ENCODE measurements around the gene CDYL. TPM values are rescaled to one million over a fixed set of nuclear protein-coding genes. Genes with fewer than 3 reads are reported as not detected.

The CDYL gene
- total RNA-seq, 1 donor from 2014 or later, result 46.1 TPM

GRCh38 chr6:4947716-4948115, 171.5 kb downstream of the CDYL start:
- FAIRE-seq (no peak), DNase-seq (ENCODE audit: low read depth) (no peak)
- no peak for TF ChIP-seq CTCF (IDR thresholded peaks at IDR 0.05; ENCODE audit: insufficient read depth, low read length, severe bottlenecking)
- peaks cover 14% of the 10 kb centered on the region for H3K36me3 ChIP-seq (ENCODE audit: control insufficient read depth, insufficient read depth, low read length)
- H3K27me3 ChIP-seq (ENCODE audit: control insufficient read depth, insufficient read depth, low read length), result no peaks in the 10 kb centered on the region
- no peak overlapping the region for H3K4me3 ChIP-seq (ENCODE audit: low read depth, low read length)

GRCh38 chr6:4948781-4949450, 172.7 kb downstream of the CDYL start:
- TF ChIP-seq CTCF (IDR thresholded peaks at IDR 0.05; ENCODE audit: insufficient read depth, low read length, severe bottlenecking), result no peak
- FAIRE-seq, result peak; percentile 83
- H3K36me3 ChIP-seq (ENCODE audit: control insufficient read depth, insufficient read depth, low read length), result peaks cover 16% of the 10 kb centered on the region
- no peaks in the 10 kb centered on the region for H3K27me3 ChIP-seq (ENCODE audit: control insufficient read depth, insufficient read depth, low read length)
- peak; percentile 75 for DNase-seq (ENCODE audit: low read depth)
- no peak overlapping the region for H3K4me3 ChIP-seq (ENCODE audit: low read depth, low read length)

GRCh38 chr6:4950076-4950475, 173.9 kb downstream of the CDYL start:
- TF ChIP-seq CTCF (IDR thresholded peaks at IDR 0.05; ENCODE audit: insufficient read depth, low read length, severe bottlenecking), result no peak
- Histone ChIP-seq H3K36me3 (ENCODE audit: control insufficient read depth, insufficient read depth, low read length) (peaks cover 15% of the 10 kb centered on the region), H3K27me3 (ENCODE audit: control insufficient read depth, insufficient read depth, low read length) (no peaks in the 10 kb centered on the region), H3K4me3 (ENCODE audit: low read depth, low read length) (no peak overlapping the region)
- no peak for DNase-seq (ENCODE audit: low read depth)
- no peak for FAIRE-seq

GRCh38 chr6:4950836-4951533, 174.8 kb downstream of the CDYL start:
- H3K4me3 ChIP-seq (ENCODE audit: low read depth, low read length), result no peak overlapping the region
- H3K27me3 ChIP-seq (ENCODE audit: control insufficient read depth, insufficient read depth, low read length), result no peaks in the 10 kb centered on the region
- peak; percentile 78 for DNase-seq (ENCODE audit: low read depth)
- no peak for TF ChIP-seq CTCF (IDR thresholded peaks at IDR 0.05; ENCODE audit: insufficient read depth, low read length, severe bottlenecking)
- H3K36me3 ChIP-seq (ENCODE audit: control insufficient read depth, insufficient read depth, low read length), result peaks cover 8% of the 10 kb centered on the region
- FAIRE-seq, result no peak

- peaks cover 8% of the 10 kb centered on the region for H3K36me3 ChIP-seq (ENCODE audit: control insufficient read depth, insufficient read depth, low read length)
- no peak for FAIRE-seq
Measured at GRCh38 chr6:4953440-4953839, 177.2 kb downstream of the CDYL start.

More at GRCh38 chr6:4953440-4953839, 177.2 kb downstream of the CDYL start:
- Histone ChIP-seq H3K27me3 (ENCODE audit: control insufficient read depth, insufficient read depth, low read length) (no peaks in the 10 kb centered on the region), H3K4me3 (ENCODE audit: low read depth, low read length) (no peak overlapping the region)
- no peak for TF ChIP-seq CTCF (IDR thresholded peaks at IDR 0.05; ENCODE audit: insufficient read depth, low read length, severe bottlenecking)
- no peak for DNase-seq (ENCODE audit: low read depth)
